ENCODE results near the gene SEMA5A. TPM values are rescaled to one million over a fixed set of nuclear protein-coding genes. Genes with fewer than 3 reads are reported as not detected.

SEMA5A gene
- total RNA-seq, 1 experiment from 2014 or later: 34.3 TPM

DNA sequence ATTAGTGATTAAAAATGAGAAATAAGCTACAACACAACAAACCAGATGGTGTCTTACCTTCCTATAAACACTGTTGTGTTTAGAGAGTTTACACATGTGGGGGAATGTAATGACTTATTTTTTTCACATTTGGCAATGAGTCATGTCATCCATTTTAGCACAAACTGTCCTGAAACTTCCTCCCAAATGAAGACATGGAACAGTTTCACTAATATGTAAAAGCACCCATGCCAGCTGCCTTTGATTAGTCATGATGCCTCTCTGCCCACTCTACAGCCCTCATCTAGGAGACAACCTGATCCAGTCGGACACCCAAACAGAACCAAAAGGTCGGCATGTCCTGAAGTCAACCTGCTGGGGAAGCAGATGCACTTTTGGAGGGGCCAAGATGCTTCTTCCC is 98.2 kb downstream of the SEMA5A start:
- Histone ChIP-seq H3K4me1 (no peaks in the 10 kb centered on the region), H3K27me3 (replicated peaks; ENCODE audit: control insufficient read depth, insufficient read depth, low read length) (no peaks in the 10 kb centered on the region), H3K4me3 (ENCODE audit: low read depth, low read length) (no peak overlapping the region), H3K36me3 (ENCODE audit: control insufficient read depth, insufficient read depth, low read length) (no peaks in the 10 kb centered on the region), H3K9me3 (no peaks in the 10 kb centered on the region; the same call in 1 of the 2 replicates)
- no peak for DNase-seq
- no TSS peak for BruUV-seq (replicated peaks)
- TF ChIP-seq CTCF (IDR thresholded peaks at IDR 0.05; ENCODE audit: insufficient read depth in 1 of 2, low read depth in 1 of 2, low read length in 1 of 2, severe bottlenecking in 1 of 2, unreplicated experiment in 1 of 2): no peak
- ChIA-PET POLR2A (no interaction called here), CTCF (no interaction called here)
- Mint-ChIP-seq H3K4me1 (ENCODE audit: low read depth, unreplicated experiment) (peaks cover 5% of the 10 kb centered on the region), H3K4me3 (ENCODE audit: unreplicated experiment) (no peak overlapping the region), H3K27me3 (ENCODE audit: insufficient read depth, unreplicated experiment) (no peaks in the 10 kb centered on the region), H3K36me3 (ENCODE audit: insufficient read depth, unreplicated experiment) (peaks cover 4% of the 10 kb centered on the region), H3K9me3 (ENCODE audit: unreplicated experiment) (peaks cover 12% of the 10 kb centered on the region), H3K27ac (ENCODE audit: unreplicated experiment) (no peak overlapping the region)
- intact Hi-C loops (cut with micrococcal nuclease; ENCODE audit: unreplicated experiment): no loop called here

DNA sequence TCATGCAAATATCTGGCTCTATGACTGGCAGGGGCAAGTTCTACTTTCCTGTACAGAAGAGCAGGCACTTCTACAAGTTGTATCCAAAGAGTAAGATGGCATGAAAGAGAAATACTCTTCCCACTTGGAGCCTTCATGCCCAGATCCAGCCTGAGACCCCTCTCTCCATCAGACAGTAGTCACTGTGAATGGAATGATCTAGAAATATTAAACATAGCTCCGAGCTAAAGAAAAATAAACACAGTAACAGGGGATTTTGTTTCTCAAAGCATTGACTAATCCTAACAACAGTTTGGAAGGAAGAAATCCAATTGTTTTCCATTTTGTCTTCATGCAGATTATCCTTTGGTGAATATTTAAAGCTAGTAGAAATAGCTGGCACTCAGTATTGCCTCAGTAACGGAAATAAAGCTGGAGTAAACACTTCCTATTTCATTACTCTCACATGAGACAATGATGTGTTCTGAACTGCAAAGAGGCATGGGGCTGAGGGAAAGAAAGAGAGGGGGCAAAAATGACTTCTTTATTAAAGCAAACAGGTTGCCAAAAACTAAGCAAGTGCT is 100.0 kb downstream of the SEMA5A start:
- H3K27me3 Mint-ChIP-seq (ENCODE audit: insufficient read depth, unreplicated experiment): no peaks in the 10 kb centered on the region
- CTCF ChIA-PET: no interaction called here

DNA sequence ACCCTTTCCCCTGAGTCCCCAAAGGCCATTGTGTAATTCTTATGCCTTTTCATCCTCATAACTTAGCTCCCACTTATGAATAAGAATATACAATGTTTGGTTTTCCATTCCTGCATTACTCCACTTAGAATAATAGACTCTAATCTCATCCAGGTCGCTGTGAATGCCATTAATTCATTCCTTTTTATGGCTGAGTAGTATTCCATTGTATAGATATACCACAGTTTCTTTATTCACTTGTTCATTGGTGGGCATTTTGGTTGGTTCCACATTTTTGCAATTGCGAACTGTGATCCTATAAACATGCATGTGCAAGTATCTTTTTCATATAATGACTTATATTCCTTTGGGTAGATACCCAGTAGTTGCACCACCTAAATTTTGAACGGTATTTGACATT is 101.5 kb downstream of the SEMA5A start:
- no peaks in the 10 kb centered on the region for H3K4me1 ChIP-seq
- intact Hi-C loops (cut with micrococcal nuclease; ENCODE audit: unreplicated experiment): no loop called here
- peaks cover 10% of the 10 kb centered on the region for H3K4me1 Mint-ChIP-seq (ENCODE audit: low read depth, unreplicated experiment)
- no peaks in the 10 kb centered on the region for H3K36me3 ChIP-seq (ENCODE audit: control insufficient read depth, insufficient read depth, low read length)
- no peak for DNase-seq
- no peak overlapping the region for H3K27ac Mint-ChIP-seq (ENCODE audit: unreplicated experiment)
- H3K4me3 Mint-ChIP-seq (ENCODE audit: unreplicated experiment): no peak overlapping the region
- no peak overlapping the region for H3K4me3 ChIP-seq (ENCODE audit: low read depth, low read length)
- no peaks in the 10 kb centered on the region for H3K27me3 Mint-ChIP-seq (ENCODE audit: insufficient read depth, unreplicated experiment)
- TF ChIP-seq CTCF (IDR thresholded peaks at IDR 0.05; ENCODE audit: insufficient read depth in 1 of 2, low read depth in 1 of 2, low read length in 1 of 2, severe bottlenecking in 1 of 2, unreplicated experiment in 1 of 2): no peak
- H3K9me3 Mint-ChIP-seq (ENCODE audit: unreplicated experiment): peaks cover 28% of the 10 kb centered on the region
- POLR2A ChIA-PET: no interaction called here
- H3K9me3 ChIP-seq: no peaks in the 10 kb centered on the region; the same call in none of the 2 replicates
- no peaks in the 10 kb centered on the region for H3K27me3 ChIP-seq (replicated peaks; ENCODE audit: control insufficient read depth, insufficient read depth, low read length)
- peaks cover 4% of the 10 kb centered on the region for H3K36me3 Mint-ChIP-seq (ENCODE audit: insufficient read depth, unreplicated experiment)
- no TSS peak for BruUV-seq (replicated peaks)
- CTCF ChIA-PET: no interaction called here

More for the DNA sequence above, 100.0 kb downstream of the SEMA5A start:
- POLR2A ChIA-PET: no interaction called here
- peaks cover 13% of the 10 kb centered on the region for H3K4me1 Mint-ChIP-seq (ENCODE audit: low read depth, unreplicated experiment)
- H3K27ac Mint-ChIP-seq (ENCODE audit: unreplicated experiment): no peak overlapping the region
- H3K4me3 ChIP-seq (ENCODE audit: low read depth, low read length): no peak overlapping the region
- no peaks in the 10 kb centered on the region for H3K36me3 ChIP-seq (ENCODE audit: control insufficient read depth, insufficient read depth, low read length)
- no peaks in the 10 kb centered on the region for H3K4me1 ChIP-seq
- TF ChIP-seq CTCF (IDR thresholded peaks at IDR 0.05; ENCODE audit: insufficient read depth in 1 of 2, low read depth in 1 of 2, low read length in 1 of 2, severe bottlenecking in 1 of 2, unreplicated experiment in 1 of 2): no peak
- no peaks in the 10 kb centered on the region for H3K27me3 ChIP-seq (replicated peaks; ENCODE audit: control insufficient read depth, insufficient read depth, low read length)
- H3K4me3 Mint-ChIP-seq (ENCODE audit: unreplicated experiment): no peak overlapping the region
- H3K9me3 ChIP-seq: no peaks in the 10 kb centered on the region; the same call in none of the 2 replicates
- no TSS peak for BruUV-seq (replicated peaks)
- DNase-seq: no peak
- H3K36me3 Mint-ChIP-seq (ENCODE audit: insufficient read depth, unreplicated experiment): peaks cover 4% of the 10 kb centered on the region
- intact Hi-C loops (cut with micrococcal nuclease; ENCODE audit: unreplicated experiment): no loop called here
- peaks cover 25% of the 10 kb centered on the region for H3K9me3 Mint-ChIP-seq (ENCODE audit: unreplicated experiment)
